T-cell (primary cell): ENCODE measurements around the gene DGKD. TPM values are rescaled to one million over a fixed set of nuclear protein-coding genes. Genes with fewer than 3 reads are reported as not detected.

Source experiments
- ATAC-seq, 4 experiments: fragments of 200-7000 bp in 3 of 4; fragments of 150-1000 bp in 1 of 4; cut with Tn5 transposase; replicated peaks in 1 of 4; 1 replicate in 3 of 4; 2 replicates in 1 of 4; pipeline ENCODE4 v1.10.0; 2021; ENCODE audit warnings: moderate library complexity in 3 of 4, mild to moderate bottlenecking in 2 of 4, moderate number of reproducible peaks in 1 of 4
- CTCF ChIA-PET, 2 donors: fragments of 300-600 bp; sonication (Branson Sonifier 250); formaldehyde crosslinking; loops; one replicate each; lab custom pipeline; 2022; ENCODE audit warnings: antibody characterized with exemption in 2 of 2; lab: Charles Lee
- POLR2A ChIA-PET, 2 donors: fragments of 300-600 bp; sonication (Branson Sonifier 250); formaldehyde crosslinking; loops; one replicate each; lab custom pipeline; 2022; ENCODE audit warnings: antibody characterized with exemption in 2 of 2; lab: Charles Lee
- DNase-seq, 35 experiments: peaks; one replicate each; pipeline versions ENCODE4 v3.0.0 to v3.0.0-alpha.2; 2013 to 2023
- H3K27ac ChIP-seq: one replicate; pipeline ENCODE4 v1.5.1; 2013; ENCODE audit warnings: low read length
- H3K27me3 ChIP-seq, 2 experiments: replicated peaks in 1 of 2; 1 replicate in 1 of 2; 2 replicates in 1 of 2; pipeline versions ENCODE4 v1.6.1 to v1.7.0; 2013; ENCODE audit warnings: low read length in 1 of 2, mixed read lengths in 1 of 2; ENCODE audit not compliant: control insufficient read depth in 2 of 2, insufficient read depth in 2 of 2; ENCODE audit errors: extremely low read depth in 1 of 2
- H3K36me3 ChIP-seq, 2 donors: 1 replicate in 1 of 2; 2 replicates in 1 of 2; pipeline versions ENCODE4 v1.6.1 to v1.7.0; 2013; ENCODE audit warnings: low read length in 1 of 2; ENCODE audit not compliant: control insufficient read depth in 2 of 2, insufficient read depth in 1 of 2; ENCODE audit errors: extremely low read depth in 1 of 2
- H3K4me1 ChIP-seq, 2 experiments: 1 replicate in 1 of 2; 2 replicates in 1 of 2; pipeline versions ENCODE4 v1.6.1 to v1.7.0; 2013; ENCODE audit warnings: low read length in 2 of 2, mixed read lengths in 1 of 2; ENCODE audit not compliant: insufficient read depth in 2 of 2, control insufficient read depth in 1 of 2; ENCODE audit errors: extremely low read depth in 1 of 2
- H3K4me3 ChIP-seq, 2 donors: 1 replicate in 1 of 2; 2 replicates in 1 of 2; pipeline versions ENCODE4 v1.5.1 to v1.7.0; 2013; ENCODE audit warnings: mild to moderate bottlenecking in 2 of 2, low read length in 1 of 2, moderate library complexity in 1 of 2; ENCODE audit not compliant: control insufficient read depth in 1 of 2; ENCODE audit errors: extremely low read depth in 1 of 2
- H3K9me3 ChIP-seq: 2 replicates; pipeline ENCODE4 v1.7.0; 2013
- H3K27ac Mint-ChIP-seq, 2 donors: one replicate each; pipeline ENCODE4 v1.8.0; 2020 to 2021; ENCODE audit warnings: mild to moderate bottlenecking in 2 of 2, mixed read lengths in 2 of 2
- H3K27me3 Mint-ChIP-seq, 2 donors: one replicate each; pipeline ENCODE4 v1.8.0; 2021 to 2022; ENCODE audit warnings: mixed read lengths in 2 of 2
- H3K36me3 Mint-ChIP-seq: one replicate; pipeline ENCODE4 v1.8.0; 2021; ENCODE audit warnings: mixed read lengths
- H3K4me1 Mint-ChIP-seq, 3 donors: one replicate each; pipeline ENCODE4 v1.8.0; 2020 to 2022; ENCODE audit warnings: mixed read lengths in 3 of 3, mild to moderate bottlenecking in 1 of 3
- H3K4me3 Mint-ChIP-seq, 3 donors: one replicate each; pipeline ENCODE4 v1.8.0; 2020 to 2022; ENCODE audit warnings: mild to moderate bottlenecking in 3 of 3, mixed read lengths in 3 of 3, moderate library complexity in 3 of 3
- H3K9me3 Mint-ChIP-seq, 3 donors: one replicate each; pipeline ENCODE4 v1.8.0; 2020 to 2022; ENCODE audit warnings: mixed read lengths in 3 of 3
- WGBS: methylation state at CpG from one replicate; pipeline ENCODE4 v1.1.5; 2013; ENCODE audit warnings: missing lambda C conversion rate; ENCODE audit not compliant: insufficient coverage; 5-methylcytosine and 5-hydroxymethylcytosine counted together
- total RNA-seq, 35 experiments: library from RNA in 6 of 35; stranded (reverse) in 6 of 35; fragments of 120-200 nt in 1 of 35; gene quantifications; one replicate each; pipeline versions ENCODE4 v1.2.1 to v1.2.4 and lab custom pipeline; 2013 to 2026

Gene DGKD
- total RNA-seq, 5 donors from 2014 or later (not counting 1 experiment from before 2014, with no cell fraction given), result 143 to 254 (median 163) TPM

DNA sequence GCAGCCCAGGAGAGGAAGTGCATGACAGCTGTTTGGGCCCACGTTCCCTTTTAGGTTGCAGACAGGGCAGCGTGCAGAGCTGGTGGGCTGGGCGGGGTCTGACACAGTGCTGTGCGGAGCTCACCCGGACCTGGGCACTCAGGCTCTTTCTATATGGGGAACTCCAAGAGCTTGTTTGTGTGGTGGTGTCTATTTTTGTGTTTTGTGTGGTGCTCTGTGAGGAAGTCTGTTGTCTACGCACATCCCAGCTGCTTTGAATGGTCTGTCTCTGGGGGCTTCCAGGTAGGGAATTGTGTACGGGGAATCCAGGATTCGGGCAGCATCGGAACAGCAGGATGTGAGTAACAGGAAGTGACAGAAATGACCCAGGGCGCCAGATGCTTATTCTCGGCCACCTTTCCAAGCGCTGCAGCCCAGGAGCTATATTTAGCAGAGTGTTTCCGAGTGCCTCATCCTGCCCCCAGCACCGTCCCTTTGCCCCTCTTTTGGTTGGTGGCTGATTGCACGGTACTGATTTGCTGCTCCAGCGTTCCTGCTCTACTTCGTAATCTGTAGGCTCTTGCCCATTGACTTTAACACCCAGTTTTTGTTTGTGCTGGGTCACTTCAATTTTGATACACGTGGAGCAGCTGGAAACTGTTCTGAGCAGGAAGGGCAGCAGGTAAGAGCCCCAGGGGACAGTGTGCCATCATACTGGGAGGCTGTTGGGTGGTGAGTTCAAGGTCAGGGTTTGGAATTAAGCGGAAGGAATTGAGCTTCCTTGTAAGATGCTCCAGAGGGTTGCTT, 64.7 kb downstream of the DGKD start:
- Histone ChIP-seq H3K4me3 (peak overlapping the region; percentile 44 to 64), H3K27me3 (no peaks in the 10 kb centered on the region), H3K36me3 (peaks cover 4% of the 10 kb centered on the region in 2 donors), H3K9me3 (no peaks in the 10 kb centered on the region), H3K4me1 (peaks cover 58 to 96% of the 10 kb centered on the region in 2 experiments), H3K27ac (peak overlapping the region; percentile 76)
- 5% methylated on average over 19 of the region's 19 CpGs for WGBS
- Mint-ChIP-seq H3K36me3 (peaks cover 22% of the 10 kb centered on the region), H3K27ac (peak overlapping the region; percentile 98 to 100), H3K9me3 (no peaks in the 10 kb centered on the region), H3K4me3 (peak overlapping the region; percentile 79 to 89 (median 89)), H3K27me3 (no peaks in the 10 kb centered on the region), H3K4me1 (peaks cover 97 to 98% (median 98%) of the 10 kb centered on the region in 3 donors)
- ATAC-seq (peak; percentile 54 to 75 (median 55)), DNase-seq (peak in 34 of 35 experiments; percentile 24 to 76 (median 53))
- ChIA-PET POLR2A (interaction anchor here in 1 of 2 donors (0.7 kb wide), 1 partner anchor 65 kb away, joined by 4 read pairs; no protein-coding TSS in a partner anchor), CTCF (interaction anchor here (0.5 to 2.9 kb wide), 6 partner anchors 9 to 657 kb away, joined by 3 to 12 read pairs (median 5); no protein-coding TSS in a partner anchor)

DNA sequence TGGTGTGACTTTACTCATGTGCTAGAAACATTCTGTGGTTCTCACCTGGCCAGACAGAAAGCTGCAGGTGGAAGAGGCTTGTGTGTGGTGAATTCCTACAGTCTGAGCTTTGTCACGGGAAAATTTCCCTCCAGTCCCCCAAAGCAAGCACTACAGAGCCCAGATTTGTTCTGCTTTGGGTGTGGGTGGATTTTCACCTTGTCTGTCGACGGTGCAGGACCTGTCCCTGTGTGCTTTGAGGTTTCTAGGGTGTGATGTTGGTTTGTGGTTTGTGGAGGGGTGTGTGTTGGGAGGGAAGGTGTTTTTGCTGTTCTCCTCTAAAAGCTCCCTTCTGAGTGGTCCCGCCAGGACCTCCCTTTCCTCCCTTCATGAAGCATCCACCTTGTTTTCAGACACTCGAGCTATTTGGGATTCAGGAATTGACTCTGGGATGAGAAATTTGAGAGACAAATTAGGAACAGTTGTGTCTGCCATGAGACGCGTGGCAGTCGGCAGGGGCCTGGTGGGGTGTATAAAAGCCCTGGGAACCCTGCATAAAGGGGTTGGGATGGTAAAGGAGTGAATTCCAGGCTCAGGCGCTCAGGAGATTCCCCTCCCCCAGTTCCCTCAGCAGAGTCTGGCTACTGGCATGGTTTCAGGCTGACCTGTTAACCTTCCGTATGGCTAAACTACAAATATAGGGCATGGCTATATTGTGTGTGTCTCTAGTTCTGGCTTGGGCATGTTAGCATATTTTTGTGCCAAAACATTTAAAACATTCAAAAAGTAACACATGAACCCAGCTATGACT, 65.5 kb downstream of the DGKD start:
- H3K36me3 ChIP-seq, result peaks cover 1 to 7% of the 10 kb centered on the region in 2 donors
- WGBS, result no CpG with 5 or more reads among the region's 10 CpGs
- peaks cover 27% of the 10 kb centered on the region for H3K36me3 Mint-ChIP-seq

DNA sequence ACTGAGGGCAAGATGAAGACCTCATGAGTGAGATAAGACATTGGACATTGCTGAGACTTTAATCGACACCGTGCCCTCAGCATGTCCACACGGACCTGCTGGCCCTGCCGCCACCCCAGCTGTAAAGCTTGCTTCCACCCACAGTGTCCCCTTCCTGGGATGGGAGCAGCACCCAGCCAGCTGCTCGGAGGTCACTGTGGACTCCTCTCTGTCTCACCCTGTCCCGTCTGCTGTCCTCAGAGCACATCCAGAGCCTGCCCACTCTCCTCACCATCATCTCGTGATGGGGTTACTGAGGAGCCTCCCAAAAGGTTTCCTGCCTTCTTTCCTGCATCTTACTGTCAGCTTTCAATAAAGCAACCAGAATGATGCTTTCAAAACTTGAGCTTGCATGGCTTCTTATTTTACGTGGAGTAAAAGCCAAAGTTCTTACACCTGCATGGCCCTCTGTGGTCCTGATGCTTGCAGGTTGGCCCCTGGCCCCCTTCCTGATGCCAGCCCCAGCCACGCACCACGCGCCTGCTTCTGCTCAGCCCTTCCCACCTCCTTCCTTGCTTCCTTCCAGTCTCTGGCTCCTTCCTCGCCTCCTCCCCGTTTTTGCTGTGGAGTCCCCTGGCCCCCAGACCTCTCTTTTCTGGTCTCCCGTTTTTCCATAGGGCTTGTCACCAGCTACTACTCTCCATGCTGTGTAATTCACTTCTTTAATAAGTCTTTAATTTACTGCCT, 67.0 kb downstream of the DGKD start:
- Mint-ChIP-seq H3K36me3 (peaks cover 27% of the 10 kb centered on the region), H3K9me3 (peaks cover 0 to 1% (median 0%) of the 10 kb centered on the region in 3 donors), H3K27ac (peak overlapping the region; percentile 98 to 100), H3K4me3 (peak overlapping the region; percentile 79 to 89 (median 89)), H3K27me3 (no peaks in the 10 kb centered on the region), H3K4me1 (peaks cover 92 to 97% (median 95%) of the 10 kb centered on the region in 3 donors)
- no peaks in the 10 kb centered on the region for H3K9me3 ChIP-seq
- no peak for ATAC-seq
- ChIA-PET POLR2A (interaction anchor here in 1 of 2 donors (0.8 kb wide), 1 partner anchor 36 kb away, joined by 3 read pairs; no protein-coding TSS in a partner anchor), CTCF (interaction anchor here in 1 of 2 donors (1.1 to 2.9 kb wide), 5 partner anchors 13 to 22 kb away, joined by 3 to 21 read pairs (median 6); no protein-coding TSS in a partner anchor)
- WGBS, result 78% methylated on average over 13 of the region's 14 CpGs
- no peaks in the 10 kb centered on the region for H3K27me3 ChIP-seq
- no peak overlapping the region for H3K4me3 ChIP-seq
- H3K27ac ChIP-seq, result peak overlapping the region; percentile 76
- H3K4me1 ChIP-seq, result peaks cover 58 to 87% of the 10 kb centered on the region in 2 experiments
- peak in 1 of 35 experiments; percentile 4 for DNase-seq
- peaks cover 0 to 4% of the 10 kb centered on the region in 2 donors for H3K36me3 ChIP-seq

More for the DNA sequence above, 65.5 kb downstream of the DGKD start:
- Mint-ChIP-seq H3K27me3 (no peaks in the 10 kb centered on the region), H3K4me3 (peak overlapping the region; percentile 79 to 89 (median 89)), H3K4me1 (peaks cover 95 to 98% (median 98%) of the 10 kb centered on the region in 3 donors), H3K27ac (peak overlapping the region; percentile 98 to 100), H3K9me3 (no peaks in the 10 kb centered on the region)
- POLR2A ChIA-PET, result interaction anchor here in 1 of 2 donors (0.7 kb wide), 1 partner anchor 64 kb away, joined by 4 read pairs; no protein-coding TSS in a partner anchor
- Histone ChIP-seq H3K27me3 (no peaks in the 10 kb centered on the region), H3K27ac (peak overlapping the region; percentile 76), H3K4me3 (peak overlapping the region; percentile 44 to 64), H3K9me3 (no peaks in the 10 kb centered on the region), H3K4me1 (peaks cover 58 to 96% of the 10 kb centered on the region in 2 experiments)
- DNase-seq, result peak in 14 of 35 experiments; percentile 16 to 74 (median 42)
- CTCF ChIA-PET, result interaction anchor here (0.6 to 2.9 kb wide), 5 partner anchors 10 to 451 kb away, joined by 3 to 12 read pairs (median 6); no protein-coding TSS in a partner anchor
- ATAC-seq, result peak in 3 of 4 experiments; percentile 45 to 54 (median 48)

DNA sequence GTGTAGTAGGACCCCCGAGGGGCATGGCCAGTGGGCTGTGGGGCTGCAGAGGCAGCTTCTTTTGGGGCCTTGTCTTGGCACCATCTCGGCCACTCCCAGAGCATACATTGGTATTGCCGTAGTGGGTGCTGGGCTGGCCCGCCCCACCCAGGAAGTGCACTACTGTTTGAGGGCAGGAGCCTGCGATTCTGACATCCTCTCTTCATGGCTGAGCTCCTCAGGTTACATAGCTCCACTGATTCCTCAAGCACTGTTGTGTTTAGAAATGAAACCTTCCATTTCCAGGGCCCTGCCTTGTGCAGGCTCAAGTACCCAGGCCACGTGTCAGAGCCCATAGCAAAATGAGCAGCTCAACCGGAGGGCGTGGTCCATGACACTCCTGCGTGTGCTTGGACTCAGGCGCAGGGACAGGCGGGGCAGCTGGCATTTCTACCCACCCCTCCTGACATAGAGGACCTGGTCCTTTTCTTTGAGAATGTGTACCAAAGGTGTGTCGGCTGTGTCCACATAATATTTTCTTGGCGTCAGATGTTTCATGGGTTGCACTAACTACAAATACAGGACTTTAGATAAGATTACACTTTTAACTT, 67.9 kb downstream of the DGKD start:
- 3% methylated on average over 6 of the region's 13 CpGs for WGBS
- peak overlapping the region; percentile 79 to 89 (median 80) for H3K4me3 Mint-ChIP-seq
- Histone ChIP-seq H3K36me3 (peaks cover 0 to 10% of the 10 kb centered on the region in 2 donors), H3K4me1 (peaks cover 58 to 81% of the 10 kb centered on the region in 2 experiments), H3K4me3 (peak overlapping the region; percentile 11 to 41), H3K27me3 (no peaks in the 10 kb centered on the region), H3K27ac (peak overlapping the region; percentile 76), H3K9me3 (no peaks in the 10 kb centered on the region)
- POLR2A ChIA-PET, result interaction anchor here in 1 of 2 donors (0.8 kb wide), 1 partner anchor 10 kb away, joined by 4 read pairs; no protein-coding TSS in a partner anchor
- peak overlapping the region; percentile 98 to 100 for H3K27ac Mint-ChIP-seq
- ATAC-seq, result peak; percentile 80 to 91 (median 90)
- H3K4me1 Mint-ChIP-seq, result peaks cover 94 to 97% (median 96%) of the 10 kb centered on the region in 3 donors
- peak; percentile 53 to 81 (median 70) for DNase-seq
- CTCF ChIA-PET, result interaction anchor here (0.9 to 2.9 kb wide), 7 partner anchors 12 to 22 kb away, joined by 3 to 21 read pairs (median 5); no protein-coding TSS in a partner anchor
- no peaks in the 10 kb centered on the region for H3K27me3 Mint-ChIP-seq
- peaks cover 0 to 9% (median 0%) of the 10 kb centered on the region in 3 donors for H3K9me3 Mint-ChIP-seq
- peaks cover 33% of the 10 kb centered on the region for H3K36me3 Mint-ChIP-seq
